GF-D8 (cell line): ENCODE data around the gene PLEKHD1.
"Not testable (repeated sequence)": the region's sequence is repeated elsewhere in the genome, so short reads cannot be mapped to it uniquely, and the experiment has no call there.

Experiments
- DNase-seq: peaks from one replicate; lab custom pipeline; 2025; lab: John Stamatoyannopoulos, UW

Gene PLEKHD1

DNA sequence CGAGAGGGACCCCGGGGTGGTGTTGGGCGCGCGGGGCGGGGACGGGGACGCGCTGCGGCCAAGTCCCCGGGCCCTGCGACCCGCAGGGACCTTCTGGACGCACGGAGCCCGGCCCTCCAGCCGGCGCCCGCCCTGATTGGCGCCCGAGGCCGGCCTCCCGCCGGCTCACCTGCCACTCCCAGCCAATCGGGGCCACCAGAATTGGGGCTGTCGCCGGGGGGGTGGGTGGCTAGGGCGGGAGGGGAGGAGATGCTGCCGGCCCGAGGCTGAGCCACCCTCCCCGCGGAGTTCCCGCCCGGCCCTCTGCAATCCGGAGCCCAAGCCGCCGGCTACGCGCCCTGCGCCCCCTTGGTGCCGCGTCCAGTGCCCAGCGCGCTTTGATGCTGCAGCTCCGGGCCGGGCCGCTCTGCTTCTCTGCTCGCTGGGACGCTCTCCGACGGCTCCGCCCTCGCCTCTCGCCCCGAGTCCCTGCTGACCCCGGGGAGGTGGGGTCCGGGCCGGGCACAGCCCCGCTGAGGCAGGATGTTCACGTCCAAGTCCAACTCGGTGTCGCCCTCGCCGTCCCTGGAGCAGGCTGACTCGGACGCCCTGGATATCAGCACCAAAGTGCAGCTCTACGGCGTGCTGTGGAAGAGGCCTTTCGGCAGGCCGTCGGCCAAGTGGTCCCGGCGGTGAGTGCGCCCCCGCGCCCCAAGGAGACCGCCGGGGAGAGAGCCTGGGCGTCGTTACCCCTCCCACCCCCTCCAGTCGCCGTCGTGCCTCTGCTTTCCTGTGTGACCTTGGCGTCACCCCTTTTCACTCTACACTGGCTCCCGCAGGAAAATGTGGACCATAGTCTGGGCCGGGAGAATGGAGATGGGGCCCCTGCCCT is at the start of gene PLEKHD1:
Gene PLEKHD1 (plus strand): TSS at position 285 of the 871 bp plus-strand sequence. CDS start 238 bp downstream, at position 523.
- DNase-seq = no peak

DNA sequence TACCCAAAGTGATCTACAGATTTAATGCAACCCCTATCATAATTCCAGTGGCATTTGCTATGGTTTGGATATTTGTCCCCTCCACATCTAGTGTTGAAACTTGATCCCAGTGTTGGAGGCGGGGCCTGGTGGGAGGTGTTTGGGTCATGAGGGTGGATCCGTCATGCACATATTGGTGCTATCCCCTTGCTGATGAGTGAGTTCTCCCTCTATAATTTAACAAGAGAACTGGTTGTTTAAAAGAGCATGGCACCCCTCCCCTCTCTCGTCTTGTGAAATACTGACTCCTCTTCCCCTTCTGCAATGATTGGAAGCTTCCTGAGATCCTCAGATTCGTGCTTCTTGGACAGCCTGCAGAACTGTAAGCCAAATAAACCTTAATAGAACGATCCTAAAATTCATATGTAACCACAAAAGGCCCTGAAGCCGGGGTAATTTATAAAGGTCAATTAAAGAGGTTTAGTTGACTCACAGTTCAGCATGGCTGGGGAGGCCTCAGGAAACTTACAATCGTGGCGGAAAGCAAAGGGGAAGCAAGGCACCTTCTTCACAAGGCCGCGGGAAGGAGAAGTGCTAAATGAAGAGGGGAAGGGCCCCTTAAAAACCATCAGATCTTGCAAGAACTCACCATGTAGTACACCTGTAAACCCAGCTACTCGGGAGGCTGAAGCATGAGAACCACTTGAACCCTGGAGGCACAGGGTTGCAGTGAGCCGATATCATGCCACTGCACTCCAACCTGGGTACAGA is 44.8 kb upstream of the PLEKHD1 start:
- no peak for DNase-seq

DNA sequence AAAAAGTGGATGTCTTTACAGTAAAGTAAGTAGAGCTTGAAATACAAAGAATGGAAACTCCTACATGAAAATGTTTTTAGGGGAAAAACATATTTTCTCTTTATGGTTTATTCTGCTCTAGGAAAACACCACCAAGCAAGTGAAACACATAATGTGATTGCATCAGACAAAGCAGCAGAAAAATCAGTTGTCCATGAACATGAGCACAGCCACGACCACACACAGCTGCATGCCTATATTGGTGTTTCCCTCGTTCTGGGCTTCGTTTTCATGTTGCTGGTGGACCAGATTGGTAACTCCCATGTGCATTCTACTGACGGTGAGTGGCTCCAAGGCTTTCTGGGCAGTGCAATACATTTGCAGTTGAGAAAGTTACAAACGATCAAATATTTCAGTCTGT is 42.6 kb upstream of the PLEKHD1 start:
- DNase-seq = no peak

DNA sequence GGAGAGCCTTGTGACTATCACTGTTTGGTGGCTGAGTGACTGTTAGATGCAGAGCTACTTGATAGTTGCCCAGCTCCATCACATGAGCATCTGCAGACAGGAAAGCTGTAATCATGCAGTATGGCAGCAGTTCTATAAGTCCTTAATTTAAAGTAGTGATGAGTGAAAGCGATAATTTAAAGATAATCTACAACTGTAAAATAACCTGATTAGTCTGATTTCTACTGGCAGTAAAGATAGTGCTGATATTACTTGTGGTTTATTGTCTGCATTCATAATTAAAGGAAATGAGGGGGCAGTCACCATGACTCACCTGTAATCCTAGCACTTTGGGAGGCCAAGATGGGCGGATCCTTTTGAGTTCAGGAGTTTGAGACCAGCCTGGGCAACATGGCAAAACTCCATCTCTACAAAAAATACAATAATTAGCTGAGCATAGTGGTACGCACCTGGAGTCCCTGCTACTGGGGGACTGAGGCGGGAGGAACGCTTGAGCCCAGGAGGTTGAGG is 41.2 kb upstream of the PLEKHD1 start:
- DNase-seq = no peak

DNA sequence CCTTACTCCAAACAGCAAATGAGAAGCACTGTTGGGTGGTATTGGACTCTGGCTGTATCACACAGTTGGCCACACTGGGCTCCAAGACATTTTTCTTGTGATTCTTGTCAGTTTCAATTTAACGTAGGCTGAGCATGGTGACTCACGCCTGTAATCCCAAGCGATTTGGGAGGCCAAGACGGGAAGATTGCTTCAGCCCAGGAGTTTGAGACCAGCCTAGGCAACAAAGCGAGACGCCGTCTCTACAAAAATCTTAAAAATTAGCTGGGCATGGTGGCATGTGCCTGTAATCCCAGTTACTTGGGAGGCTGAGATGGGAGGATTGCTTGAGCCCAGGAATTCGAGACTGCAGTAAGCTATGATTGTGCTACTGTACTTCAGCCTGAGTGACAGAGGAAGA is 35.3 kb upstream of the PLEKHD1 start:
- no peak for DNase-seq

DNA sequence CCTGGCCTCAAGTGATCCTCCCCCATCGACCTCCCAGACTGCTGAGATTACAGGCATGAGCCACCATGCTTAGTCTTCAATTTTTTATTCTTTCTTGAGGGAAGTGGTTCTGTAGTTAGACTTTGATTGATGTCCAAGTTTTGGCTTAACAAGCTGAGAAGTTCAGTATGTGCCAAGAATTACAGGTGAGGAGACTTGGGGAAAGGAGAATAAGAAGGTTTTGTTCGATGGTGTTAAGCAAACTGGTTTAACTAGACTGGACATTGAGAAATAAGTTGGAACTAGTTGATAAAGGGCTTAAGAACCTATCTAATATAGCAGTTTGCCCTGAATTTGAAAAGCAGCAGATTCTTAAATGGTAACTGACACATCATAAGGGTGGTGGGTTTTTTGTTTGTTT is 32.6 kb upstream of the PLEKHD1 start:
- DNase-seq = no peak

DNA sequence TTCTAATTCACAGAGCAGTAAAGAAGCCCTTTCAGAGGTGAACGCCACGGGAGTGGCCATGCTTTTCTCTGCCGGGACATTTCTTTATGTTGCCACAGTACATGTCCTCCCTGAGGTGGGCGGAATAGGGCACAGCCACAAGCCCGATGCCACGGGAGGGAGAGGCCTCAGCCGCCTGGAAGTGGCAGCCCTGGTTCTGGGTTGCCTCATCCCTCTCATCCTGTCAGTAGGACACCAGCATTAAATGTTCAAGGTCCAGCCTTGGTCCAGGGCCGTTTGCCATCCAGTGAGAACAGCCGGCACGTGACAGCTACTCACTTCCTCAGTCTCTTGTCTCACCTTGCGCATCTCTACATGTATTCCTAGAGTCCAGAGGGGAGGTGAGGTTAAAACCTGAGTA is 26.2 kb upstream of the PLEKHD1 start:
- DNase-seq = no peak

DNA sequence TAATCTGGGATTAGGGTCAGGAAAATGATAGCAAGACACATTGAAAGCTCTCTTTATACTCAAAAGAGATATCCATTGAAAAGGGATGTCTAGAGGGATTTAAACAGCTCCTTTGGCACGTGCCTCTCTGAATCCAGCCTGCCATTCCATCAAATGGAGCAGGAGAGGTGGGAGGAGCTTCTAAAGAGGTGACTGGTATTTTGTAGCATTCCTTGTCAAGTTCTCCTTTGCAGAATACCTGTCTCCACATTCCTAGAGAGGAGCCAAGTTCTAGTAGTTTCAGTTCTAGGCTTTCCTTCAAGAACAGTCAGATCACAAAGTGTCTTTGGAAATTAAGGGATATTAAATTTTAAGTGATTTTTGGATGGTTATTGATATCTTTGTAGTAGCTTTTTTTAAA is 25.4 kb upstream of the PLEKHD1 start:
- no peak for DNase-seq

DNA sequence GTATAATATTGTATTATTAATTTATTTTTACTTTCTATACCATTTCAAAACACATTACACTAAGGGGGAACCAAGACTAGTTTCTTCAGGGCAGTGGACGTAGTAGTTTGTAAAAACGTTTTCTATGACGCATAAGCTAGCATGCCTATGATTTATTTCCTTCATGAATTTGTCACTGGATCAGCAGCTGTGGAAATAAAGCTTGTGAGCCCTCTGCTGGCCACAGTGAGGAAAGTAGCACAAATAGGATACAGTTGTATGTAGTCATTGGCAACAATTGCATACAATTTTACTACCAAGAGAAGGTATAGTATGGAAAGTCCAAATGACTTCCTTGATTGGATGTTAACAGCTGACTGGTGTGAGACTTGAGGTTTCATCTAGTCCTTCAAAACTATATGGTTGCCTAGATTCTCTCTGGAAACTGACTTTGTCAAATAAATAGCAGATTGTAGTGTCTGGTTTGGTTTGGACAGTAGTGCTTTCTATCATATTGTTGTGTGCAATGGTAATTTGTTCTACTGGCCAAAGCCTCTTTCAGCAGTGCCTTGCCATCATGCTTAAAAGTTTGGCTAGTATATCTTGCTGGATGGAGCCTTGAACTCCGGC is 24.3 kb upstream of the PLEKHD1 start:
- no peak for DNase-seq

DNA sequence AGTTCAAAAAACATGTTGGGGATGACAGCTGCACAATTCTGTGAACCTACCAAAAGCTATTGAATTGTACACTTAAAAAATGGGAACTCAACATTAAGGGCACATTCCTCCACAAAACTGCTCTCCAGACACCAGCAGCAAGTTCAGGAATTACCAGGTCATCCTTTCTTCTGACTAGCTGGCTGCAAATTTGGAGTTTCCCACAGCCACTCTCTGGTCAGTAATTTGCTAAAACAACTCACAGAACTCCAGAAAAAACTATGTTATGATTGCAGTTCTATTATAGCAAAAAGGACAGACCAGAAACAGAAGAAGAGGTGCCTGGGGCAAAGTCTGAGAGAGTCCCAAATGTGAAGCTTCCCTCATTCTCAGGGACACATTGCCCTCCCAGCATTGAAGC is 20.1 kb upstream of the PLEKHD1 start:
- no peak for DNase-seq

DNA sequence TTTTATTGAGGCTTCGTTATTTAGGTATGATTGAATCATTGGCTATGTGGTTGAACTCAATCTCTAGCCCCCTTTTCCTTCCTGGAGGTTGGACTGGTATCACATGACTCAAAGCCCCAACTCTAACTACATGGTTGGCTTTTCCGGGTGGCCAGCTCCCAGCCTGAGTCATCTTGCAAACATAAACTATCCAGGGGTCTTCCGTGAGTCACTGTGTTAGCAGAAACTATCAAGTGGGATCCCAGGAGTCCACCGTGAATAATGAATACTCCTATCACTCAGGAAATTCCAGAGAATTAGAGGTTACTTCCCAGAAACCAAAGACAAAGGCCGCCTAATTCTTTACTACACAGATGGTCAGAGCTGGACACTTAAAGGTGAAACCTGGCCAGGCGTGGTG is 19.7 kb upstream of the PLEKHD1 start:
- DNase-seq = no peak

DNA sequence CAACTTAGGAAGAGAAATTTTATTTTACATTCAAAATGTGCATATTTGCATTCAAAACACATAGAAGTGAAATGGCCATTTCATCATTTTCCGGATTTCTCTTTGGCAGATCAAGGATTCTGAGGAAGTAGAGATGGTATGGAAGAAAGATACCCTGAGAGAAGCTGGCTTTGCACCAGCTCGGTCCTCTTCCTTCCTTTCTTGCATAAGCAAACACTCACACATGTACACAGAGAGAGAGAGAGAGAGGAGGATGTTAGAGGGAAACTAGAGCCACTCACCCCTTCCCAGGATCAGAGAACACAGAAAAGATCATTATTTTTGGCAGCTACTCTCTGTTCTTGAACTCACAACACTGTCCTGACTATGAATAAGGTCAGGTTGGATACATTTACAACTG is 15.6 kb upstream of the PLEKHD1 start:
- peak; percentile 50 for DNase-seq

DNA sequence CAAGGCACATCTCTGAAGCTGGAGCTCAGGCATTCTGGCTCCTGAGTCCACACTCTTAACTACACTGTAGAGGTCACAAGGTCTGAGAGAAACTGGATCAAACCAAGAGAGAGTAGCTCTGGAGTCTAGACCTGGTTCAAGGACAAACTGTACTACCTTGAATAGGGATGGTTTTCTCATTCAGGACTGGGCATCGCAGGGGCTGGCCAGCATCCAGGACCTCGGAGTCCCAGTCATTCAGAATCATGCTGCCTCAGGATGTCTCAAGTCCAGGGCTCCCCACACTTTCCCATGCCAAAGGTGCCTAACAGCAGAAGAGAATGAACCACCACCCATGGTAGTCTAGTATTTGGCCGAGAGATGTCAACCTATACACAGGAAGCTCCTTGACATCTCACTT is 13.1 kb upstream of the PLEKHD1 start:
- no peak for DNase-seq

DNA sequence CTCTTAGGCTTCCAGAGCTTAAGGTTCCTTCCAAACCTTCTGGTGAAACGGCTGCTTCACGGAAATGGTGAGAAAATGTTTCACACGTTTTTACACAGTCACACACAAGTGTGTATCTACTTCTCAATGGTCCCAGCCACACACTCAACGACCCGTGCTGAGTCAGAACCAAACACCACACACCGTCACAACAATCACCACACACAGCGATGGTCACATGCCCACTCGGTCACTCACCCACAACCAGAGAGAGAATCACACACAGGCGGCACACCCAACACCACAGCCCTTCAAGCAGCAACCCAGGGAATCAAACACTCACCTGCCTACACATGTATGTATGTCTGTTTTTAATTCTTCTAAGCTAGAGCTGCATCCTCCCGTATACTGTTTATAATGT is 12.6 kb upstream of the PLEKHD1 start:
- no peak for DNase-seq

DNA sequence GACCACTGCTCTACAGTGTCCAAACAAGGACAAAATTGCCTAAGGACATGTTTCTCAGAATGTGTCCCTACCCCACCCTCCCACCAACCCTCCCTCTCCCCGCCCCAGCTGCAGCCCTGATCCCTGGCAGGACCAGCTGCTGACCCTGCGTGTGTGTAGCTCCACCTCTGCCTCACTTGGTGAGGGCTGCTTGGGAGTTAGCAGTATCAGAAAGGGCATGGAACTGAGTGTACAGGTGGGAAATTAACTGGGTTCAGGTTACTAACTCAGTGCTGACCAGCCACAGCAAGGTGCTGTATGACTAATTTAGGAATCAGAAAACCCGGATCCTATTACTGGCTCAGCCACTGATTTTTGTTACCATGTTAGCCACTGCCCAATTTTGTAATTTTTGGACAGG is 11.3 kb upstream of the PLEKHD1 start:
- no peak for DNase-seq

DNA sequence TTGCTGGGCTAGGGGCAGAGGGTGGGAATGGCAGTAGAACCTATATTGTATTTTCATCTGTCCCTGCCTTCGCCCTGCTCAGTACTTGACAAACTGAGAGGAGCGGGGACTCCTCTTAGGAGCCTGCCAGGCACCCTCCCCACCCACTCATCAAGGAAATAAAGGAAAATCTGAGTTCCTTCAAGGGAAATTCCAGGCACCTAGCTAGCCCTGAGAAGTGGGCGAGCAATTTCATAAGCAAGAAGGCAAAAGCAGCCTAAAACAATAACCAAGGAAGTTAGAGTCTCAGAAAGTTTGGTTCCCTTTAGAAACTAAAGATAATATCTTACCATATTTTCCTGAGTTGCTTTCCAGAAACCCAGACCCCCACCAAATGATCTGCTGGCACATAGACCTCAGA is 10.6 kb upstream of the PLEKHD1 start:
- DNase-seq = no peak

DNA sequence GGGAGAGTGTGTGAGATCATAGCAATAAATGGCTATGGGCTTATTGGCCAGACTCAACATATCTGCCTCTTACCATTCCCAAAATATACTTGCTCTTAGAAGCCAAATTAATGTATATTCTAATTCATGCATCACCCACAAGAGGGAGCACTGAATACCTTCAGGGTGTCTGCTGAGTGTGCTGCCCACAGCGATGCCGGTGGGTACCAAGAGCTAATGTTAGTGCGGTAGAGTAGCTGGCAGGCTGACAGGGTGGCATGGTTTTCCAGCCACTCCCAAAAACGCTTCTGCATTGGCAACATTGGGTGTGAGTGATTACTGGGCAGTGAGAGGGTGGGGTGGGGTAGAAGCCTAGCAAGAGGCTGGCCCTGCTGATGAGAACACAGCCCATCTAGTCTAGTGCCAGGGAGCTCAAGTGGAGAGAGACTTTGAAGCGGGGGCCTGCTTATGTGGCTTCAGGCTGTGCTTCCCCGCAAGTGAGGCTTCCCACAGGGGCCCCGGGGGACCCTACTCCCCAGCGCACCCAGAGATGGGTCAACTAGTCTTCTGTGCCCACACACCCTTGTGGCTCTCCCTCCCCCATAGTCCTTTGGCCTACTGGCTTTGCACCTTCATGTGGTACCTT is 9.2 kb upstream of the PLEKHD1 start:
- no peak for DNase-seq

DNA sequence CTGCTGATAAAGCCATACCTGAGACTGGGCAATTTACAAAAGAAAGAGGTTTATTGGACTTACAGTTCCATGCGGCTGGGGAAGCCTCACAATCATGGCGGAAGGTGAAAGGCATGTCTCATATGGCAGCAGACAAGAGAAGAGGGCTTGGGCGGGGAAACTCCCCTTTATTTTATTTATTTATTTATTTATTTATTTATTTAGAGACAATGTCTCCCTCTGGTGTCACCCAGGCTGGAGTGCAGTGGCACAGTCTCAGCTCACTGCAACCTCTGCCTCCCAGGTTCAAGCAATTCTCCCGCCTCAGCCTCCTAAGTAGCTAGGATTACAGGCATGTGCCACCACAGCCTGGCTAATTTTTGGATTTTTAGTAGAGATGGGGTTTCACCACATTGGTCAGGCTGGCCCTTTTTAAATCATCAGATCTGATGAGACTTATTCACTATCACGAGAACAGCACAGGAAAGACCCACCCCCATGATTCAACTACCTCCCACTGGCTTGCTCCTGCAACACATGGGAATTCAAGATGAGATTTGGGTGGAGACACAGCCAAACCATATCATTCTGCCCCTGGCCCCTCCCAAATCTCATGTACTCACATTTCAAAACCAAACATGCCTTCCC is 7.6 kb upstream of the PLEKHD1 start:
- DNase-seq = not testable (repeated sequence)

DNA sequence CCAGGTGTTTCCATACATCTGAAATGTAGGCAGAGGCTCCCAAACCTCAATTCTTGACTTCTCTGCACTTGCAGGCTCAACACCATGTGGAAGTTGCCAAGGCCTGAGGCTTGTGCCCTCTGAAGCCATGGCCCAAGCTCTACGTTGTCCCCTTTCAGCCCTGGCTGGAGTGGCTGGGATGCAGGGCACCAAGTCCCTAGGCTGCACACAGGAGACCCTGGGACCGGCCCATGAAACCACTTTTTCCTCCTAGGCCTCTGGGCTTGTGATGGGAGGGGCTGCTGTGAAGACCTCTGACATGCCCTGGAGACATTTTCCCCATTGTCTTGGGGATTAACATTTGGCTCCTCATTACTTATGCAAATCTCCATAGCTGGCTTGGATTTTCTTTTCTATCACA is 6.5 kb upstream of the PLEKHD1 start:
- not testable (repeated sequence) for DNase-seq

DNA sequence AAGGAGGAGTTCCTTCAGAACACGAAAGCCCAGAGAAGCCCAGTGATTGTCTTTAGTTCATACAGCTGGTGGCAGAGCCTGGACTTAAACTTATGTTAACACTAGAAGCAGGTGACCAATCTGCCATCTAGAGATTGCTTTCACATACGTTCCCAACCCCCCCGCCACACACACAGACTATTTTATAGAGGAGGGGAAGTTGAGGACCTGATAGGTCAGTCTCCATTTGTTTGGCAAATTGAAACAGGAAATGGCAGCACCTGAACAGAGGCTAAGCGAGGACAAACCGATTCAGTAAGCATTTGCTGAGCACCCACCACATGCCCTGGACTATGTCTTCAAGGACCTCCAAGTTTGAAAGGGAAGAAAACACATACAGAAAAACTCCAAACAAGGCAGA is 4.8 kb upstream of the PLEKHD1 start:
- no peak for DNase-seq

DNA sequence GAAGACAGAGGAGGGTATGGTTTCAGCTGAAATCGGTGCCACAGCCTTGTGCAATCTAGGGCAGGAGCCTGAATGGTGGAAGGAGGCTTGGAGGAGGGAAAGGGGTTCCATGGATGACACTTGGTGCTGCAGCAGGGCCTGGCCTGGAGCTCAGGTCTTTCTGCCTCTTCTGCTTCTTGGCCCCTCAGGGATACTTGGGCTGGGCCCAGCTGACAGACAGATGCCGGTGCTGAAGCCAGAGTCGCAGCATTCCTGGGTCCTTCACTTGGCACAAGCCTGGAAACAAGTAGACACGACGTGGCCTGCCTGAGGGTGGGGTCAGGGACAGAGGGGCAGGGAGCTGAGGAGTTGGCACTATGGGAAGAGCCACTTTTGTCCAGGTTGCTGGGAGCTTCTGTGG is 4.4 kb upstream of the PLEKHD1 start:
- DNase-seq = no peak
